ENCODE measurements around the gene PLCH1.

DNA sequence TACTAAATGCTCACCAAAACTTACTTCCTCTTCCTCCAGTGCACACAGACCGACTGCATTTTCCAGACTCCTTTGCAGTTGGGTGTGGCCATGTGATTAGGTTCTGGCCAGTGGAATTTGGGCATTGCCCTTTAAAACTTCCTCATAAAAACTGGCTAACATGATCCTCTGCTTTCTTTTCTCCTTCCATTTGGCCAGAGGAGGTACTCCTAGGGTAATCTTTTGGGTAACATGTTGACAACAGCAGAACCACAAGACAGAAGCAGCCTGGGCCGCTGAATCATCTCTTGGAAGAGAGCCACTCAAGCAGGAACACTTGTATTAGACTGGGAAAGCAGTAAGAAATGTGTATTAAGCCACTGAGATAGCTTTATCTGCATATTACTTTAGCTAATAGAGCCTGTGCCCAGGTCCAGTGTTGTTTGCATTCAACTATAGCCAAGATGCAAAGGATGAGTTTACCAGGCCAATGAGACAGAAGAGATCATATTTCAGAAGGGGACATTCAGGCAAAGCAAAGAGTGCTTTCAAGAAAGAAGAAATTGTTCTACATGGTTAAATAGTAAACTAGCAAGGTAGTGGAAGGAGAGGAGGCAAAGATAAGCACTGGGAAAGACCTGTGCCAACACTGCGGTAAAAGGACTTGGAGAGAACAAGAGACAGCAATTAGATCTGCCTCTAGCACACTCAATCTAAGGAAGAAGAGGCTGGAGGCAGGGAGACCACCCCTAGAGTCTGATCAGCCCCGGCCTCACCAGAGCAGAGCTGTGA lies 79.8 kb downstream of the PLCH1 start:
- TF ChIP-seq, protein P1, sequence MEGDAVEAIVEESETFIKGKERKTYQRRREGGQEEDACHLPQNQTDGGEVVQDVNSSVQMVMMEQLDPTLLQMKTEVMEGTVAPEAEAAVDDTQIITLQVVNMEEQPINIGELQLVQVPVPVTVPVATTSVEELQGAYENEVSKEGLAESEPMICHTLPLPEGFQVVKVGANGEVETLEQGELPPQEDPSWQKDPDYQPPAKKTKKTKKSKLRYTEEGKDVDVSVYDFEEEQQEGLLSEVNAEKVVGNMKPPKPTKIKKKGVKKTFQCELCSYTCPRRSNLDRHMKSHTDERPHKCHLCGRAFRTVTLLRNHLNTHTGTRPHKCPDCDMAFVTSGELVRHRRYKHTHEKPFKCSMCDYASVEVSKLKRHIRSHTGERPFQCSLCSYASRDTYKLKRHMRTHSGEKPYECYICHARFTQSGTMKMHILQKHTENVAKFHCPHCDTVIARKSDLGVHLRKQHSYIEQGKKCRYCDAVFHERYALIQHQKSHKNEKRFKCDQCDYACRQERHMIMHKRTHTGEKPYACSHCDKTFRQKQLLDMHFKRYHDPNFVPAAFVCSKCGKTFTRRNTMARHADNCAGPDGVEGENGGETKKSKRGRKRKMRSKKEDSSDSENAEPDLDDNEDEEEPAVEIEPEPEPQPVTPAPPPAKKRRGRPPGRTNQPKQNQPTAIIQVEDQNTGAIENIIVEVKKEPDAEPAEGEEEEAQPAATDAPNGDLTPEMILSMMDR (IDR thresholded peaks at IDR 0.05): no peak
- no peak for TF ChIP-seq POLR2A (IDR thresholded peaks at IDR 0.05)

All from tibial nerve (tissue), 3 donors.